Measurements from ENCODE around the gene MRTO4. TPM values are rescaled to one million over a fixed set of nuclear protein-coding genes. Genes with fewer than 3 reads are reported as not detected.
"Not testable (repeated sequence)": the region's sequence is repeated elsewhere in the genome, so short reads cannot be mapped to it uniquely, and the experiment has no call there.

Gene MRTO4
- polyA plus RNA-seq, 3 donors from 2014 or later: 9.1 to 21.8 (median 17.1) TPM

- H3K27me3 Mint-ChIP-seq (ENCODE audit: low read depth in 3 of 3): peaks cover 4 to 12% (median 7%) of the 10 kb centered on the region in 3 donors
- H3K9me3 Mint-ChIP-seq, H3K36me3 Mint-ChIP-seq, H3K27ac Mint-ChIP-seq, H3K4me1 Mint-ChIP-seq, H3K4me3 Mint-ChIP-seq, DNase-seq: not testable (repeated sequence)
Observed at GRCh38 chr1:19269427-19270342, 18.1 kb downstream of the MRTO4 start.

DNA sequence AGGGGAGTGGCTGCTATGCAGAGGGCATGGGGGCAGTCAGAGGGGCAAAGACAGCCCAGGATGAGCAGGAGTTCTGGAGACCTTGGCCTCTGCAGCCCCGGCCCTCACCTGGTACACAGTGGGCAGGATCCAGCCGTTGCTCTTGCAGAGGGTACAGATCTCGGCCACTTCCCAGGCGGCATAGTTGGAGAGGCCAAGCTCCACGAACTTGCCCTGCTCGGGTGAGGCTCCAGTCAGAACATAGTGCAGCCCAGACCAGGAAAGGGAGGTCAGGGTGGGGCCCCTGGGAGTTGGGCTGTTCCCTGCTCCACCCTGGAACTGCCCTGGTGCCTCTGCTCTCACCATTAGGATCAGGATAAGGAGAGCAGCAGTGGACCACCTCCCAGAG, 18.7 kb downstream of the MRTO4 start:
- H3K4me3 Mint-ChIP-seq, H3K9me3 Mint-ChIP-seq, H3K36me3 Mint-ChIP-seq, H3K4me1 Mint-ChIP-seq, H3K27ac Mint-ChIP-seq, DNase-seq: not testable (repeated sequence)
- H3K27me3 Mint-ChIP-seq (ENCODE audit: low read depth in 3 of 3): peaks cover 7 to 13% (median 10%) of the 10 kb centered on the region in 3 donors

DNA sequence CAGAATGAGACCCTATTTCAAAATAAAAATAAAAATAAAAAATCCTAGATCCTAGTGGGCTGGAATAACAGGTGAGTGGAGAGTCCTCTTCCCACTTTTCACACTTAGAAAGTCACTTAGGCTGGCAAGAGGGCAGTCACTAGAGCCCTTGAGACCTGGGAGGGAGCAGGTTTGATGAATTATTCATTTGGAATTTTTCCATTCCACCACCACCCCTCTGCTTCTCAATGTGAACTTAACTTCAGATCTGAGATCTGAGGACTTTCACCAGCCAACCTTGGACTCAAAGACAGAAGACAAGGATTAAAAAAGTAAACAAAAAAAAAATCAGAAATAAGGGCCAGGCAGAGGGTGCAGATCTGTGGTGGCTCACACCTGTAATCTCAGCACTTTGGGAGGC, 20.5 kb downstream of the MRTO4 start:
- Mint-ChIP-seq H3K36me3 (peaks cover 0 to 12% (median 5%) of the 10 kb centered on the region in 3 donors), H3K4me3 (no peak overlapping the region)

GRCh38 chr1:19273106-19273843, 21.7 kb downstream of the MRTO4 start:
- H3K27me3 Mint-ChIP-seq (ENCODE audit: low read depth in 3 of 3): peaks cover 7 to 15% (median 13%) of the 10 kb centered on the region in 3 donors
- H3K9me3 Mint-ChIP-seq: peaks cover 1 to 10% (median 4%) of the 10 kb centered on the region in 6 donors
- H3K4me3 Mint-ChIP-seq: peak overlapping the region in 2 of 5 donors; percentile 6 to 58
- H3K36me3 Mint-ChIP-seq: peaks cover 0 to 12% (median 5%) of the 10 kb centered on the region in 3 donors
- peaks cover 0 to 2% of the 10 kb centered on the region in 2 donors for H3K4me1 Mint-ChIP-seq
- peak overlapping the region in 1 of 6 donors; percentile 55 for H3K27ac Mint-ChIP-seq
- no peak for DNase-seq

More for the DNA sequence above, 20.5 kb downstream of the MRTO4 start:
- Mint-ChIP-seq H3K9me3 (peaks cover 1 to 10% (median 4%) of the 10 kb centered on the region in 6 donors), H3K27ac (no peak overlapping the region), H3K27me3 (ENCODE audit: low read depth in 3 of 3) (peaks cover 7 to 15% (median 13%) of the 10 kb centered on the region in 3 donors), H3K4me1 (peaks cover 0 to 2% of the 10 kb centered on the region in 2 donors)
- no peak for DNase-seq

- Mint-ChIP-seq H3K27me3 (ENCODE audit: low read depth in 3 of 3) (peaks cover 7 to 15% (median 13%) of the 10 kb centered on the region in 3 donors), H3K36me3 (peaks cover 0 to 12% (median 5%) of the 10 kb centered on the region in 3 donors), H3K9me3 (peaks cover 1 to 10% (median 4%) of the 10 kb centered on the region in 6 donors)
- H3K4me1 Mint-ChIP-seq, DNase-seq, H3K27ac Mint-ChIP-seq, H3K4me3 Mint-ChIP-seq: not testable (repeated sequence)
Observed at GRCh38 chr1:19273844-19274531, 22.4 kb downstream of the MRTO4 start.

GRCh38 chr1:19274636-19275035, 23.0 kb downstream of the MRTO4 start:
- Mint-ChIP-seq H3K27me3 (ENCODE audit: low read depth in 3 of 3) (peaks cover 7 to 15% (median 13%) of the 10 kb centered on the region in 3 donors), H3K9me3 (peaks cover 1 to 10% (median 4%) of the 10 kb centered on the region in 6 donors), H3K27ac (no peak overlapping the region), H3K4me3 (peak overlapping the region in 1 of 5 donors; percentile 52), H3K4me1 (peaks cover 0 to 2% of the 10 kb centered on the region in 2 donors), H3K36me3 (peaks cover 0 to 12% (median 8%) of the 10 kb centered on the region in 3 donors)
- no peak for DNase-seq

DNA sequence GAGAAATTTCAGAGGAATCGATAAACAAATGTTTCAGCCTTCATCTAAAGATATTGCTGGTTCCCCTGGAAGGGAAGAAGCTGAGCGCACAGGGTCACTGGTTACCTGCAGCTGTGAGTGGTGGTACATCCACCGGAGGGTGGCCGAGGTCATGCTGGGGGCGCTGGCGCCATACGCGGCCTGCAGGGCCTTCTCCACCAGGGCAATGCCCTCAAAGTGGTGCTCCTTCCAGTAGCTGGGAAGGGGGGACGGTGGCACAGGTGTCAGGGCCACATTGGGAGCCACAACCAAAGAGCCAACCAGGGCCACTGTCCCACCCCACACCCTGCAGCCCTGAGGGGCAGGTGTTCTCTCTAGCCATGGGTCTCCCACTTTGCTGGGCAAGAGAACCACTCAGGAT, 32.3 kb downstream of the MRTO4 start:
- peaks cover 0 to 3% (median 0%) of the 10 kb centered on the region in 3 donors for H3K36me3 Mint-ChIP-seq
- no peak for DNase-seq
- H3K4me1 Mint-ChIP-seq: peaks cover 0 to 2% of the 10 kb centered on the region in 2 donors
- no peak overlapping the region for H3K27ac Mint-ChIP-seq
- peaks cover 2 to 4% (median 2%) of the 10 kb centered on the region in 3 donors for H3K27me3 Mint-ChIP-seq (ENCODE audit: low read depth in 3 of 3)
- H3K4me3 Mint-ChIP-seq: no peak overlapping the region
- H3K9me3 Mint-ChIP-seq: peaks cover 0 to 3% (median 0%) of the 10 kb centered on the region in 6 donors

GRCh38 chr1:19284881-19285280, 33.3 kb downstream of the MRTO4 start:
- Mint-ChIP-seq H3K4me3 (no peak overlapping the region), H3K4me1 (peaks cover 0 to 6% of the 10 kb centered on the region in 2 donors), H3K27me3 (ENCODE audit: low read depth in 3 of 3) (peaks cover 2 to 8% (median 2%) of the 10 kb centered on the region in 3 donors), H3K27ac (no peak overlapping the region), H3K36me3 (no peaks in the 10 kb centered on the region), H3K9me3 (peaks cover 0 to 9% (median 0%) of the 10 kb centered on the region in 6 donors)
- no peak for DNase-seq

GRCh38 chr1:19285366-19285765, 33.8 kb downstream of the MRTO4 start:
- not testable (repeated sequence) for H3K4me3 Mint-ChIP-seq; H3K27ac Mint-ChIP-seq; H3K36me3 Mint-ChIP-seq; H3K9me3 Mint-ChIP-seq; H3K4me1 Mint-ChIP-seq; H3K27me3 Mint-ChIP-seq (ENCODE audit: low read depth in 3 of 3); DNase-seq

GRCh38 chr1:19285807-19286206, 34.2 kb downstream of the MRTO4 start:
- H3K27ac Mint-ChIP-seq; H3K4me1 Mint-ChIP-seq; H3K36me3 Mint-ChIP-seq; H3K9me3 Mint-ChIP-seq; H3K27me3 Mint-ChIP-seq (ENCODE audit: low read depth in 3 of 3); H3K4me3 Mint-ChIP-seq; DNase-seq: not testable (repeated sequence)

DNA sequence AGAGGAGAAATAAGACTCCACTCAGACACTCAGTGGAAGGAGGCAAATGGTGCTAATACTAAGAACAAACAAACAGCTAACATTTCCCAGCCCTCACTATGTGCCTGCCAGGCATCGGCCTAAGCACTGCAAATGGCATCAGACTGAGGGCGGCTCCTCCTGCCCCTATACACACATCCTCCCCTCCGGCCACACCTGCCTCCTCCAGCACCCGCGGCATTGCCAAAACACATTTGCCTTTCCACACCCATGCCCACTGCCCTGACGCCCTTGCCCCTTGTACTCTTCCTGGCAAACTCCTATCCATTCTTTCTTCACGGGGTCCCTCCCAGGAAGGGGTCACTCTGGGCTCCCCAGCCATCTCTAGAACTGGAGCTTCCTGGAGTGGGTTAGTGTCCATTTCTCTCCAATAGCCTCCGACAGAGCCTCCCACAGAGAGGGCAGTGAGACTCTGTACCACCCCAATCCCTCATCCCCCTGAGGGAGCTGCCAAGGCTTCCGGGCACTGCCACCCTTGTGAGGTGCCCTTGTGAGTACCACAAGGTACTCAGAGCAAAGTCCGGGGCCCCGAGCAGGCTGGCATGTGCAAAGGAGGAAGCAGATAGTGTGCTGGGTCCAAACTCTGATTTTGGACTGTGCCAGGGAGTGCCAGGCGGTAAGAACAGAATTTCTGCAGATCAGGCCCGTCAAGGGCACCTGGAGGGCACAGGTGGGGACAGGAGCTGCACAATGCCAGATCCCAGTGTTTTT, 36.0 kb downstream of the MRTO4 start:
- no peak for DNase-seq
- Mint-ChIP-seq H3K4me1 (peaks cover 0 to 6% of the 10 kb centered on the region in 2 donors), H3K27ac (peak overlapping the region in 1 of 6 donors; percentile 72), H3K36me3 (no peaks in the 10 kb centered on the region), H3K4me3 (peak overlapping the region; percentile 32 to 71 (median 67)), H3K27me3 (ENCODE audit: low read depth in 3 of 3) (peaks cover 2 to 8% (median 2%) of the 10 kb centered on the region in 3 donors), H3K9me3 (peaks cover 0 to 10% (median 0%) of the 10 kb centered on the region in 6 donors)

GRCh38 chr1:19288324-19289241, 37.0 kb downstream of the MRTO4 start, which contains the start of gene AKR7A3:
Gene AKR7A3 (minus strand): TSS chr1:19288770. CDS start chr1:19288709, 61 bp downstream.
- peak within 1 kb of the TSS in 1 of 6 donors; percentile 1 for H3K27ac Mint-ChIP-seq
- H3K4me1 Mint-ChIP-seq; H3K9me3 Mint-ChIP-seq; H3K27me3 Mint-ChIP-seq (ENCODE audit: low read depth in 3 of 3); H3K36me3 Mint-ChIP-seq: not testable (repeated sequence)
- DNase-seq: peak; percentile 24 to 48 (median 40)
- H3K4me3 Mint-ChIP-seq: peak within 1 kb of the TSS; percentile 20 to 71 (median 67)

Data from immature natural killer cell (primary cell).